Subcutaneous adipose tissue (tissue), 4 donors: ENCODE results near the gene HK1. TPM values are rescaled to one million over a fixed set of nuclear protein-coding genes. Genes with fewer than 3 reads are reported as not detected.

ENCODE experiments used
- CTCF ChIP-seq: fragments of 450-650 bp; IDR thresholded peaks from one replicate; pipeline ENCODE4 v1.5.1; 2016; ENCODE audit warnings: low read depth, mild to moderate bottlenecking, control low read depth, antibody characterized with exemption, moderate library complexity
- total RNA-seq, 4 donors: library from RNA; depleted of rRNA; stranded (reverse); fragments of >200 nt; gene quantifications; one replicate each; pipeline ENCODE4 v1.1.0, GENCODE V29; 2016

HK1 gene
- total RNA-seq, 4 donors from 2014 or later, result 54.4 to 72.2 (median 57.8) TPM

GRCh38 chr10:69377191-69377590 is 98.9 kb downstream of the HK1 start:
- no peak for TF ChIP-seq CTCF

GRCh38 chr10:69377933-69378332 is 99.6 kb downstream of the HK1 start:
- TF ChIP-seq CTCF, result no peak

- no peak for TF ChIP-seq CTCF
These were observed 101.5 kb downstream of the HK1 start for GRCh38 chr10:69379800-69380199.

GRCh38 chr10:69382382-69383117 is 104.3 kb downstream of the HK1 start:
- no peak for TF ChIP-seq CTCF

- TF ChIP-seq CTCF, result no peak
These were observed 105.3 kb downstream of the HK1 start for GRCh38 chr10:69383558-69383957.

- TF ChIP-seq CTCF, result no peak
These were observed 106.0 kb downstream of the HK1 start for GRCh38 chr10:69384320-69384719.

- no peak for TF ChIP-seq CTCF
These were observed 107.4 kb downstream of the HK1 start for GRCh38 chr10:69385454-69386350.
